Esophagus squamous epithelium (tissue), 5 donors: ENCODE measurements around the gene CCL1. TPM values are rescaled to one million over a fixed set of nuclear protein-coding genes. Genes with fewer than 3 reads are reported as not detected.

Experiments used
- DNase-seq: peaks from one replicate; lab custom pipeline; 2025; lab: John Stamatoyannopoulos, UW
- H3K27ac ChIP-seq, 4 donors: fragments of 200-600 bp; sonication (generic); one replicate each; pipeline ENCODE4 v1.5.1; 2016 to 2019; ENCODE audit warnings: mild to moderate bottlenecking in 1 of 4
- H3K27me3 ChIP-seq, 4 donors: fragments of 200-600 bp; sonication (generic); 1 replicate in 3 of 4; 2 replicates in 1 of 4; pipeline versions ENCODE4 v1.5.1 to v1.6.0; 2017 to 2021; ENCODE audit warnings: antibody characterized with exemption in 1 of 4
- H3K36me3 ChIP-seq, 3 donors: fragments of 200-600 bp; sonication (generic); one replicate each; pipeline ENCODE4 v1.5.1; 2016 to 2019
- H3K4me1 ChIP-seq, 3 donors: fragments of 200-600 bp; sonication (generic); one replicate each; pipeline ENCODE4 v1.5.1; 2017 to 2019
- H3K4me3 ChIP-seq, 4 donors: fragments of 200-600 bp; sonication (generic); 1 replicate in 3 of 4; 2 replicates in 1 of 4; pipeline ENCODE4 v1.5.1; 2016 to 2019; ENCODE audit warnings: mild to moderate bottlenecking in 2 of 4, moderate library complexity in 1 of 4
- H3K9me3 ChIP-seq, 3 donors: fragments of 200-600 bp; sonication (generic); one replicate each; pipeline ENCODE4 v1.5.1; 2016 to 2019
- CTCF ChIP-seq, 6 experiments: fragments of 450-650 bp in 4 of 6; fragments of 200-600 bp in 2 of 6; sonication (generic) in 2 of 6; IDR thresholded peaks; one replicate each; pipeline ENCODE4 v1.5.1; 2016 to 2019; ENCODE audit warnings: antibody characterized with exemption in 6 of 6, mild to moderate bottlenecking in 4 of 6, moderate library complexity in 4 of 6
- POLR2A ChIP-seq, 4 donors: fragments of 450-650 bp; IDR thresholded peaks; one replicate each; pipeline ENCODE4 v1.6.1; 2017; ENCODE audit warnings: antibody characterized with exemption in 4 of 4, mild to moderate bottlenecking in 4 of 4, moderate library complexity in 3 of 4
- WGBS, 2 donors: methylation state at CpG; one replicate each; pipeline ENCODE4 v1.1.5; 2018; 5-methylcytosine and 5-hydroxymethylcytosine counted together
- intact Hi-C: fragments of 100-400 bp; cut with DNase I; formaldehyde crosslinking; loops from one replicate; pipeline ENCODE4 v1.15.0; 2022
- total RNA-seq, 4 donors: library from RNA; depleted of rRNA; stranded (reverse); fragments of >200 nt; gene quantifications; one replicate each; pipeline ENCODE4 v1.1.0, GENCODE V29; 2016
- donor health status: DM: yes; HTN: yes; CAD: no.

The CCL1 gene
- total RNA-seq, 4 donors from 2014 or later: not detected

- H3K4me3 ChIP-seq: no peak overlapping the region
- H3K9me3 ChIP-seq: no peaks in the 10 kb centered on the region
- WGBS, 2 donors: 59 to 66% methylated on average over 2 of the region's 2 CpGs
- TF ChIP-seq CTCF (IDR thresholded peaks at IDR 0.05): no peak
- no peak for TF ChIP-seq POLR2A (IDR thresholded peaks at IDR 0.05)
- H3K27me3 ChIP-seq: peaks cover 0 to 8% (median 0%) of the 10 kb centered on the region in 4 donors
- intact Hi-C loops: no loop called here
- peaks cover 0 to 10% (median 3%) of the 10 kb centered on the region in 3 donors for H3K4me1 ChIP-seq
- no peak for DNase-seq
- H3K36me3 ChIP-seq: no peaks in the 10 kb centered on the region
- H3K27ac ChIP-seq: no peak overlapping the region
These were observed 5.6 kb downstream of the CCL1 start for GRCh38 chr17:34357398-34357797.

GRCh38 chr17:34356194-34356593 lies 6.8 kb downstream of the CCL1 start, which contains the start of gene CCL13:
Gene CCL13 (plus strand): TSS chr17:34356480. CDS start chr17:34356527, 47 bp downstream.
- intact Hi-C loops: no loop called here
- DNase-seq: no peak
- Histone ChIP-seq H3K4me3 (no peak within 1 kb of the TSS), H3K4me1 (peaks cover 0 to 9% (median 3%) of the 10 kb centered on the region in 3 donors), H3K9me3 (no peaks in the 10 kb centered on the region), H3K27me3 (no peaks in the 10 kb centered on the region), H3K36me3 (no peaks in the 10 kb centered on the region), H3K27ac (peak within 1 kb of the TSS in 2 of 4 donors; percentile 13 to 28)
- no peak for TF ChIP-seq CTCF (IDR thresholded peaks at IDR 0.05)
- no peak for TF ChIP-seq POLR2A (IDR thresholded peaks at IDR 0.05)
- WGBS, 2 donors: 72 to 90% methylated on average over 3 to 5 of the region's 5 CpGs

- no peak for TF ChIP-seq POLR2A (IDR thresholded peaks at IDR 0.05)
- TF ChIP-seq CTCF (IDR thresholded peaks at IDR 0.05): no peak
- H3K9me3 ChIP-seq: no peaks in the 10 kb centered on the region
- H3K27me3 ChIP-seq: no peaks in the 10 kb centered on the region
- DNase-seq: no peak
- intact Hi-C loops: no loop called here
- H3K4me3 ChIP-seq: no peak overlapping the region
- H3K4me1 ChIP-seq: peaks cover 0 to 10% (median 3%) of the 10 kb centered on the region in 3 donors
- no peaks in the 10 kb centered on the region for H3K36me3 ChIP-seq
- peak overlapping the region in 2 of 4 donors; percentile 55 to 61 for H3K27ac ChIP-seq
These were observed 8.4 kb downstream of the CCL1 start for GRCh38 chr17:34354637-34355036.

- Histone ChIP-seq H3K27me3 (no peaks in the 10 kb centered on the region), H3K36me3 (no peaks in the 10 kb centered on the region), H3K9me3 (no peaks in the 10 kb centered on the region), H3K4me1 (peaks cover 0 to 11% (median 3%) of the 10 kb centered on the region in 3 donors), H3K27ac (no peak overlapping the region), H3K4me3 (no peak overlapping the region)
- TF ChIP-seq CTCF (IDR thresholded peaks at IDR 0.05) (no peak), POLR2A (IDR thresholded peaks at IDR 0.05) (no peak)
- no peak for DNase-seq
- intact Hi-C loops: no loop called here
These were observed 10.8 kb downstream of the CCL1 start for GRCh38 chr17:34352191-34352590.

GRCh38 chr17:34351096-34351495 lies 11.9 kb downstream of the CCL1 start:
- TF ChIP-seq CTCF (IDR thresholded peaks at IDR 0.05) (no peak), POLR2A (IDR thresholded peaks at IDR 0.05) (no peak)
- intact Hi-C loops: no loop called here
- WGBS, 2 donors: 81 to 89% methylated on average over 1 of the region's 1 CpG
- Histone ChIP-seq H3K9me3 (no peaks in the 10 kb centered on the region), H3K36me3 (no peaks in the 10 kb centered on the region), H3K4me1 (peaks cover 0 to 11% (median 3%) of the 10 kb centered on the region in 3 donors), H3K4me3 (no peak overlapping the region), H3K27me3 (no peaks in the 10 kb centered on the region), H3K27ac (peak overlapping the region in 3 of 4 donors; percentile 12 to 43 (median 17))
- DNase-seq: no peak
